Tibial artery (tissue), 4 donors: Measurements from ENCODE around the gene PRR15.

ENCODE experiments used
- DNase-seq, 2 donors: peaks; one replicate each; pipeline ENCODE4 v3.0.0-alpha.2; 2019
- H3K27ac ChIP-seq, 2 donors: fragments of 200-600 bp; sonication (generic) in 1 of 2; 1 replicate in 1 of 2; 2 replicates in 1 of 2; pipeline ENCODE4 v1.5.1; 2018 to 2019; ENCODE audit warnings: mild to moderate bottlenecking in 1 of 2
- H3K27me3 ChIP-seq, 2 donors: fragments of 200-600 bp; sonication (generic) in 1 of 2; one replicate each; pipeline versions ENCODE4 v1.5.1 to v1.6.0; 2016 to 2019
- H3K36me3 ChIP-seq, 3 donors: fragments of 200-600 bp; sonication (generic) in 2 of 3; one replicate each; pipeline ENCODE4 v1.5.1; 2016 to 2019; ENCODE audit warnings: mild to moderate bottlenecking in 2 of 3
- H3K4me1 ChIP-seq, 4 donors: fragments of 200-600 bp; sonication (generic) in 2 of 4; 1 replicate in 3 of 4; 2 replicates in 1 of 4; pipeline ENCODE4 v1.5.1; 2016 to 2019
- H3K4me3 ChIP-seq, 2 donors: fragments of 200-600 bp; sonication (generic) in 1 of 2; 1 replicate in 1 of 2; 2 replicates in 1 of 2; pipeline ENCODE4 v1.5.1; 2018 to 2019; ENCODE audit warnings: mild to moderate bottlenecking in 2 of 2
- H3K9me3 ChIP-seq, 3 donors: fragments of 200-600 bp; sonication (generic) in 1 of 3; one replicate each; pipeline ENCODE4 v1.5.1; 2016 to 2019
- intact Hi-C: fragments of 100-400 bp; cut with DNase I; formaldehyde crosslinking; loops from one replicate; pipeline ENCODE4 v1.15.0; 2023; ENCODE audit warnings: low total_unique reads
- TF ChIP-seq, protein P1 (sequence below), 2 experiments: fragments of 200-600 bp in 1 of 2; fragments of 450-650 bp in 1 of 2; IDR thresholded peaks; one replicate each; pipeline ENCODE4 v1.5.1; 2017 to 2019; ENCODE audit warnings: antibody characterized with exemption in 2 of 2, mild to moderate bottlenecking in 1 of 2, moderate library complexity in 1 of 2

PRR15 gene

DNA sequence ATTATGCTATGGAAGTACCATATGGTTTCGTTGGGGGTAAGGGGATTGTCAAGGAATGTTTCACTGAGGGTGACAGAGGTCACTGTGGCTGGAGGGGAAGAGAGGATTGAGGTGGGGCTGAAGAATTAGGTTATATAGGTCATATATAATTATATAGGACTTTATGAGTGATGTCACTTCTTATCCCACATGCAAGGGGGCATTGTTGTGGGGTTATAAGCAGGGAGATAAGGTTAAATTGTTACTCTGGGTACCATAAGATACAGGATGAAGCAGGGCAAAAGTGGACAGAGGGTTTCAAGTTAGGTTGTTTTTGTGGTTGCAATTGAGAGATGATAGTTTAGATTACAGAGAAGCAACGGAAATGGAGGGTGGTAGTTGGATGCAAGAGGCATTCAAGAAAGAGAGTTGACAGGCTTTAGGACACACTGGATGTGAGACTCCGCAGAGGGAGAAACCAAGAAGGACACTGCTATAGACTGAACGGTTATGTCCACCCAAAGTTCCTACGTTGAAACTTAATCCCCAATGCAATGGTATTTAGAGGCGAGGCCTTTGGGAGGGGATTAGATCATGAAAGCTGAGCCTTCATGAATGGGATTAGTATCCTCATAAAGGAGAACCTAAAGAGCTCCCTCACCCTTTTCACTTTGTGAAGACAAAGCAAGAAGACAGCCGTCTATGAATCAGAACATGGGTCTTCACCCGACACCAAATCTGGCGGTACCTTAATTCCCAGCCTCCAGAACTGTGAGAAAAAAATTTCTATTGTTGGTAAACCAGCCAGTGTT is 7.0 kb upstream of the PRR15 start:
- H3K4me3 ChIP-seq = no peak overlapping the region
- H3K36me3 ChIP-seq = no peaks in the 10 kb centered on the region
- H3K4me1 ChIP-seq = no peaks in the 10 kb centered on the region
- no peaks in the 10 kb centered on the region for H3K9me3 ChIP-seq
- intact Hi-C loops = no loop called here
- peaks cover 0 to 3% of the 10 kb centered on the region in 2 donors for H3K27me3 ChIP-seq
- H3K27ac ChIP-seq = no peak overlapping the region
- DNase-seq = no peak
- TF ChIP-seq, protein P1, sequence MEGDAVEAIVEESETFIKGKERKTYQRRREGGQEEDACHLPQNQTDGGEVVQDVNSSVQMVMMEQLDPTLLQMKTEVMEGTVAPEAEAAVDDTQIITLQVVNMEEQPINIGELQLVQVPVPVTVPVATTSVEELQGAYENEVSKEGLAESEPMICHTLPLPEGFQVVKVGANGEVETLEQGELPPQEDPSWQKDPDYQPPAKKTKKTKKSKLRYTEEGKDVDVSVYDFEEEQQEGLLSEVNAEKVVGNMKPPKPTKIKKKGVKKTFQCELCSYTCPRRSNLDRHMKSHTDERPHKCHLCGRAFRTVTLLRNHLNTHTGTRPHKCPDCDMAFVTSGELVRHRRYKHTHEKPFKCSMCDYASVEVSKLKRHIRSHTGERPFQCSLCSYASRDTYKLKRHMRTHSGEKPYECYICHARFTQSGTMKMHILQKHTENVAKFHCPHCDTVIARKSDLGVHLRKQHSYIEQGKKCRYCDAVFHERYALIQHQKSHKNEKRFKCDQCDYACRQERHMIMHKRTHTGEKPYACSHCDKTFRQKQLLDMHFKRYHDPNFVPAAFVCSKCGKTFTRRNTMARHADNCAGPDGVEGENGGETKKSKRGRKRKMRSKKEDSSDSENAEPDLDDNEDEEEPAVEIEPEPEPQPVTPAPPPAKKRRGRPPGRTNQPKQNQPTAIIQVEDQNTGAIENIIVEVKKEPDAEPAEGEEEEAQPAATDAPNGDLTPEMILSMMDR (IDR thresholded peaks at IDR 0.05) = no peak

DNA sequence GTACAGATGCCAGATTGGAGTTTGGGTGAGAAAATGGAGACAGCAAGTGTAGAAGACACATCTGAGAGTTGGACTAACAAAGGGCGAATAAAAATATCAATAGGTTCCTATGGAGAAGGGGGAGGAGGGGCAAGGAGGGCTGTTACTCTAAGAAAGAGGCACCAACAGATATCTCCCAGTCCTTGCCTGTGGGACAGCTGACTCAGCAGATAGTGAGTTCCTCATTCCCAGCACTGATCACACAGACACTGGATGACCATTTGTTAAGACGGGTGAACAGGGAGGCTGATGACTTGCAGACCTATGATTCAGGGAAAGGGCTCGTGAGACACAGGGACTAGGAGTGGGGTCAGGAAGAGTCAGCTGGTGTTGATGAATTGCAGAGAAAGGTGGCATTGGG is 5.7 kb upstream of the PRR15 start:
- H3K4me3 ChIP-seq = no peak overlapping the region
- no peaks in the 10 kb centered on the region for H3K9me3 ChIP-seq
- DNase-seq = peak in 1 of 2 donors; percentile 30
- peaks cover 0 to 4% (median 1%) of the 10 kb centered on the region in 4 donors for H3K4me1 ChIP-seq
- H3K36me3 ChIP-seq = no peaks in the 10 kb centered on the region
- intact Hi-C loops = no loop called here
- no peak overlapping the region for H3K27ac ChIP-seq
- TF ChIP-seq, protein P1 (IDR thresholded peaks at IDR 0.05) = no peak
- H3K27me3 ChIP-seq = peaks cover 0 to 11% of the 10 kb centered on the region in 2 donors

DNA sequence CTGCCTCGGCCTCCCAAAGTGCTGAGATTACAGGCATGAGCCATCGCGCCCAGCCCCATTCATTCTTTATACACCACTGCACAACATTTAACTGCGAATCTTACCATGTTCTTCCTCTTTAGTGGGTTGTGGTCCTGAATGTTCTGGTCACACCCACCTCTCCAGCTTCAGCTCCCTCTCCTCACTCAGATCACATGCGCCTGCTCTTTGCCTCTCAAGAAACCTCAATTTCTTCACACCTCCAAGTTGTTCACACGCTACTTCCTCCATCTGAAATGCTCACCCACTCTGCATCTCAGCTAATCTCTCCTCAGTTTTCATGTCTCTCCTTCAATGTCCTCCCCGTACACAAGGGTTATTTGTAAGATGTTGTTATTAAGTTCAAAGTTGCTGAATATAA is 2.4 kb upstream of the PRR15 start:
- Histone ChIP-seq H3K4me3 (no peak overlapping the region), H3K9me3 (no peaks in the 10 kb centered on the region), H3K27me3 (peaks cover 0 to 37% of the 10 kb centered on the region in 2 donors), H3K36me3 (no peaks in the 10 kb centered on the region), H3K27ac (no peak overlapping the region), H3K4me1 (peaks cover 0 to 37% (median 30%) of the 10 kb centered on the region in 4 donors)
- DNase-seq = no peak
- TF ChIP-seq, protein P1 (IDR thresholded peaks at IDR 0.05) = no peak
- intact Hi-C loops = no loop called here

DNA sequence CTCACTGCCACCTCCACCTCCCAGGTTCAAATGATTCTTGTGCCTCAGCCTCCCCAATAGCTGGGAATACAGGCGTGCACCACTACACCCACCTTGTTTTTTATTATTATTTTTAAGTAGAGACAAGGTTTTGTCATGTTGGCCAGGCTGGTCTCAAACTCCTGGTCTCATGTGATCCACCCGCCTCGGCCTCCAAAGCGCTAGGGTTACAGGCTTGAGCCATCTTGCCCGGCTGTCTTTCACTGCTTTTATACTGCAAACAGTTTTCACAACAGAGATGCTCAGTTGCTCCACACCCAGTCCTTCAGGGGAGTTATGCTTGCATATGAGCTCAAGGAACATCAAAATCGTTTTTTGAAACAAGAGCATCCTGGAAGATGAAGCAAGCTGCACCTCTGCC is 1.3 kb upstream of the PRR15 start:
- intact Hi-C loops = no loop called here

DNA sequence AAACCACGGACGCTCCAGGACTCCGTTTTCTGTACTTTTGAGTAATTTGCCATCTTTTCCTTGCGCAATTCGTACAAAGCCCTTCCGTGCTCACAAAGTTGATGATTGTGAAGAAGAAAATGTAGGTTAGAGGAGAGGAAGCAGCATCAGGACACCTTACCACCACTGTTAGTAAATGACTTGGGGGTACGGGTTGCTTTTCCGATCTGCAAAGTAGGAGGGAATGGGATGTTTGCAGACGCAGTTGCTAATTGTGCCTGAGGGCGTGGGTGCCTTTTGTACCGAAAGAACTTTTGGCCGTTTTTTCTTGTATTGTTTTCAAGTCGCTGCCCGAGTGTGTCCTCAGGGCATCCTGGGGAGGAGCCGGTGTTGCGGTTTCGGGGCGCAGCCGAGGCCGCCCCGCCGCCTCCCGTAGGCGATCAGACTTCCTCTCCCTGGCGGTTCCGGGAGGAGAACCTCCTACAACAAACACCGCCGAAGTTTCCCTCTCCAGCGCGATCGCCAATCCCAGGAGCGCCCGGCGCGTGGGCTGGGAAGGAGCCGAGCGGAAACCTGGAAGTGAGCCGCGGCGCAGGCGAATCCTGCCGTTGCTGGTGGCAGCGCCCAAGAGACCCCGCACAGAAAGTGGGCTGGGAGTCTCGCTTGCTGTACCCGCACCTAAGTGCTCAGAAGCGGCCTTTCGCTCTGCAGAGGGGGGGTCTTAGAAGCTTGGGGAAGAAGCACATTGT is 1.0 kb downstream of the PRR15 start:
- H3K27ac ChIP-seq = peak overlapping the region; percentile 5 to 51
- peak; percentile 60 to 83 for DNase-seq
- H3K27me3 ChIP-seq = peaks cover 0 to 47% of the 10 kb centered on the region in 2 donors

More for the DNA sequence above, 1.3 kb upstream of the PRR15 start:
- Histone ChIP-seq H3K27me3 (peaks cover 0 to 44% of the 10 kb centered on the region in 2 donors), H3K4me1 (peaks cover 0 to 41% (median 33%) of the 10 kb centered on the region in 4 donors), H3K4me3 (no peak overlapping the region), H3K27ac (no peak overlapping the region), H3K36me3 (no peaks in the 10 kb centered on the region), H3K9me3 (no peaks in the 10 kb centered on the region)
- TF ChIP-seq, protein P1 (IDR thresholded peaks at IDR 0.05) = no peak
- DNase-seq = no peak

More for the DNA sequence above, 1.0 kb downstream of the PRR15 start:
- Histone ChIP-seq H3K36me3 (no peaks in the 10 kb centered on the region), H3K4me3 (peak overlapping the region; percentile 50 to 57), H3K9me3 (no peaks in the 10 kb centered on the region), H3K4me1 (peaks cover 0 to 41% (median 33%) of the 10 kb centered on the region in 4 donors)
- intact Hi-C loops = no loop called here
- TF ChIP-seq, protein P1 (IDR thresholded peaks at IDR 0.05) = no peak
